HL-60 (cell line): ENCODE data around the gene ZNF575.

Experiments
- DNase-seq, 2 experiments: peaks; one replicate each; pipeline ENCODE4 v3.0.0-alpha.2; 2010 to 2020; ENCODE audit warnings: low read depth in 1 of 2, low spot score in 1 of 2
- H3K27ac ChIP-seq: fragments of 250-450 bp; sonication (Bioruptor Pico); replicated peaks from 2 replicates; pipeline ENCODE4 v1.5.1; 2020; ENCODE audit warnings: mild to moderate bottlenecking, moderate library complexity
- H3K27me3 ChIP-seq: fragments of 250-450 bp; sonication (Bioruptor Pico); 2 replicates; pipeline ENCODE4 v1.5.1; 2021; ENCODE audit warnings: mild to moderate bottlenecking, moderate library complexity; ENCODE audit not compliant: insufficient read depth, poor library complexity, severe bottlenecking
- H3K4me3 ChIP-seq: replicated peaks from 2 replicates; pipeline ENCODE4 v1.5.1; 2011; ENCODE audit warnings: mild to moderate bottlenecking, control low read depth, low read length; ENCODE audit not compliant: insufficient read depth
- CTCF ChIP-seq: IDR thresholded peaks from one replicate; pipeline ENCODE4 v1.5.1; 2011; ENCODE audit warnings: low read length, control low read depth, inconsistent platforms; ENCODE audit not compliant: insufficient read depth
- GABPA ChIP-seq: IDR thresholded peaks from 2 replicates; pipeline ENCODE4 v1.6.1; 2012; ENCODE audit warnings: low read depth
- POLR2AphosphoS5 ChIP-seq: IDR thresholded peaks from 2 replicates; pipeline ENCODE4 v1.6.1; 2012; ENCODE audit warnings: low read depth
- REST ChIP-seq: IDR thresholded peaks from 2 replicates; pipeline ENCODE4 v1.6.1; 2012; ENCODE audit warnings: low read depth; ENCODE audit not compliant: insufficient replicate concordance
- SPI1 ChIP-seq: IDR thresholded peaks from 2 replicates; pipeline ENCODE4 v1.6.1; 2012; ENCODE audit warnings: low read depth, mild to moderate bottlenecking, borderline replicate concordance

The ZNF575 gene

GRCh38 chr19:43540381-43540780, 7.4 kb downstream of the ZNF575 start:
- TF ChIP-seq GABPA, result no peak
- TF ChIP-seq CTCF, result no peak
- TF ChIP-seq SPI1, result no peak
- no peak for TF ChIP-seq REST
- TF ChIP-seq POLR2AphosphoS5, result no peak
- DNase-seq, result no peak
- Histone ChIP-seq H3K27me3 (no peaks in the 10 kb centered on the region), H3K4me3 (no peak overlapping the region), H3K27ac (no peak overlapping the region)

GRCh38 chr19:43541920-43542650, 9.1 kb downstream of the ZNF575 start:
- Histone ChIP-seq H3K4me3 (no peak overlapping the region), H3K27ac (no peak overlapping the region), H3K27me3 (no peaks in the 10 kb centered on the region)
- DNase-seq, result no peak
- TF ChIP-seq SPI1, result no peak
- no peak for TF ChIP-seq GABPA
- TF ChIP-seq POLR2AphosphoS5, result no peak
- no peak for TF ChIP-seq REST
- TF ChIP-seq CTCF, result no peak

GRCh38 chr19:43544077-43544476, 11.1 kb downstream of the ZNF575 start:
- TF ChIP-seq SPI1 (no peak), REST (no peak), CTCF (no peak), POLR2AphosphoS5 (no peak), GABPA (no peak)
- H3K27ac ChIP-seq, result no peak overlapping the region
- no peaks in the 10 kb centered on the region for H3K27me3 ChIP-seq
- H3K4me3 ChIP-seq, result no peak overlapping the region
- DNase-seq, result no peak
